OCI-LY1 (cell line): Measurements from ENCODE around the gene IP6K3.

ENCODE experiments used
- H2AFZ ChIP-seq: fragments of 200-600 bp; sonication (generic), shearing (Covaris generic); 2 replicates; pipeline ENCODE4 v1.6.0; 2014; ENCODE audit warnings: antibody characterized with exemption, mild to moderate bottlenecking, low read length
- H3F3A ChIP-seq: fragments of 200-600 bp; sonication (generic), shearing (Covaris generic); 2 replicates; pipeline ENCODE4 v1.6.0; 2014; ENCODE audit warnings: mild to moderate bottlenecking, antibody characterized with exemption, low read length, moderate library complexity; ENCODE audit not compliant: insufficient read depth
- H3K27ac ChIP-seq: fragments of 200-600 bp; sonication (generic); 2 replicates; pipeline ENCODE4 v1.5.1; 2014; ENCODE audit warnings: low read length, mixed run types, mild to moderate bottlenecking, low read depth; ENCODE audit not compliant: poor library complexity, severe bottlenecking
- H3K27me3 ChIP-seq: fragments of 200-600 bp; sonication (generic); 2 replicates; pipeline ENCODE4 v1.6.0; 2014; ENCODE audit warnings: antibody characterized with exemption, mild to moderate bottlenecking, low read length, moderate library complexity; ENCODE audit not compliant: insufficient read depth
- H3K36me3 ChIP-seq: fragments of 200-600 bp; sonication (generic); 2 replicates; pipeline ENCODE4 v1.6.1; 2014; ENCODE audit warnings: mild to moderate bottlenecking, antibody characterized with exemption, low read length, moderate library complexity, mixed read lengths; ENCODE audit not compliant: insufficient read depth
- H3K4me1 ChIP-seq: fragments of 200-600 bp; sonication (generic); 2 replicates; pipeline ENCODE4 v1.5.1; 2014; ENCODE audit warnings: mild to moderate bottlenecking, low read length, moderate library complexity; ENCODE audit not compliant: insufficient read depth, severe bottlenecking
- H3K4me2 ChIP-seq: fragments of 200-600 bp; sonication (generic), shearing (Covaris generic); 2 replicates; pipeline ENCODE4 v1.6.1; 2014; ENCODE audit warnings: low read length
- H3K4me3 ChIP-seq: fragments of 200-600 bp; sonication (generic); 2 replicates; pipeline ENCODE4 v1.5.1; 2014; ENCODE audit warnings: low read length, low read depth, mild to moderate bottlenecking, mixed read lengths; ENCODE audit not compliant: poor library complexity, severe bottlenecking
- H3K79me2 ChIP-seq: fragments of 200-600 bp; shearing (Covaris generic); 2 replicates; pipeline ENCODE4 v1.6.1; 2016; ENCODE audit warnings: mixed run types, low read length, mixed read lengths; ENCODE audit not compliant: insufficient read depth
- H3K9ac ChIP-seq: fragments of 200-600 bp; sonication (generic), shearing (Covaris generic); 2 replicates; pipeline ENCODE4 v1.6.1; 2014; ENCODE audit warnings: mild to moderate bottlenecking, low read length, mixed read lengths
- H3K9me2 ChIP-seq: fragments of 200-600 bp; sonication (generic), shearing (Covaris generic); 2 replicates; pipeline ENCODE4 v1.6.1; 2014; ENCODE audit warnings: low read depth, mild to moderate bottlenecking, low read length, mixed read lengths
- H3K9me3 ChIP-seq: fragments of 200-600 bp; shearing (Covaris generic); 2 replicates; pipeline ENCODE4 v1.6.1; 2014; ENCODE audit warnings: low read length, mixed read lengths
- H4K20me1 ChIP-seq: fragments of 200-600 bp; sonication (generic), shearing (Covaris generic); 2 replicates; pipeline ENCODE4 v1.6.0; 2016; ENCODE audit warnings: mild to moderate bottlenecking, low read length; ENCODE audit not compliant: insufficient read depth
- CTCF ChIP-seq: fragments of 200-600 bp; sonication (generic), shearing (Covaris generic); IDR thresholded peaks from 2 replicates; pipeline ENCODE4 v1.5.1; 2017; ENCODE audit warnings: mild to moderate bottlenecking, antibody characterized with exemption, low read length, moderate library complexity, mixed read lengths
- EZH2 ChIP-seq: fragments of 200-600 bp; sonication (generic), shearing (Covaris generic); IDR thresholded peaks from 2 replicates; pipeline ENCODE4 v1.8.0; 2017; ENCODE audit warnings: borderline replicate concordance, mixed run types, mild to moderate bottlenecking, antibody characterized with exemption, low read length, moderate library complexity, mixed read lengths

IP6K3 gene

GRCh38 chr6:33755070-33755869, 8.6 kb upstream of the IP6K3 start:
- Histone ChIP-seq H3K4me3 (no peak overlapping the region), H3K9me3 (no peaks in the 10 kb centered on the region), H3K36me3 (no peaks in the 10 kb centered on the region), H3K4me1 (no peaks in the 10 kb centered on the region), H3K9ac (no peak overlapping the region), H3K4me2 (no peak overlapping the region), H3K27me3 (peaks cover 3% of the 10 kb centered on the region), H3K27ac (no peak overlapping the region), H3K79me2 (no peaks in the 10 kb centered on the region), H4K20me1 (no peaks in the 10 kb centered on the region), H2AFZ (no peak overlapping the region), H3F3A (no peaks in the 10 kb centered on the region), H3K9me2 (no peaks in the 10 kb centered on the region)
- TF ChIP-seq CTCF, result no peak

GRCh38 chr6:33754222-33754621, 7.5 kb upstream of the IP6K3 start:
- Histone ChIP-seq H3K79me2 (no peaks in the 10 kb centered on the region), H3K4me3 (no peak overlapping the region), H3K4me1 (no peaks in the 10 kb centered on the region), H3K36me3 (no peaks in the 10 kb centered on the region), H3K9me3 (no peaks in the 10 kb centered on the region), H3K9ac (no peak overlapping the region), H3K27ac (no peak overlapping the region), H3K27me3 (no peaks in the 10 kb centered on the region; the same call in 1 of the 2 replicates), H3F3A (no peaks in the 10 kb centered on the region), H3K9me2 (no peaks in the 10 kb centered on the region), H2AFZ (no peak overlapping the region), H4K20me1 (no peaks in the 10 kb centered on the region), H3K4me2 (no peak overlapping the region)
- TF ChIP-seq EZH2 (no peak), CTCF (no peak)

- H3K4me2 ChIP-seq, result no peak overlapping the region
- no peaks in the 10 kb centered on the region for H4K20me1 ChIP-seq
- H3K27ac ChIP-seq, result no peak overlapping the region
- H3K4me1 ChIP-seq, result no peaks in the 10 kb centered on the region
- H3K27me3 ChIP-seq, result peaks cover 1% of the 10 kb centered on the region; the same call in 1 of the 2 replicates
- TF ChIP-seq EZH2 (no peak), CTCF (no peak)
- H3K9me2 ChIP-seq, result no peaks in the 10 kb centered on the region
- no peaks in the 10 kb centered on the region for H3K36me3 ChIP-seq
- H3K9ac ChIP-seq, result no peak overlapping the region
- no peaks in the 10 kb centered on the region for H3F3A ChIP-seq
- H2AFZ ChIP-seq, result no peak overlapping the region
- no peak overlapping the region for H3K4me3 ChIP-seq
- H3K9me3 ChIP-seq, result no peaks in the 10 kb centered on the region
- H3K79me2 ChIP-seq, result no peaks in the 10 kb centered on the region
Measured at GRCh38 chr6:33752646-33753015, 5.9 kb upstream of the IP6K3 start.
